Vagina (tissue), 2 donors: Measurements from ENCODE around the gene GATM.

ENCODE experiments used
- POLR2AphosphoS5 ChIP-seq, 2 donors: sonication (generic); formaldehyde crosslinking; IDR thresholded peaks; one replicate each; pipeline ENCODE4 v1.9.0; 2017; ENCODE audit warnings: antibody characterized with exemption in 2 of 2, mild to moderate bottlenecking in 2 of 2, low read depth in 1 of 2; ENCODE audit not compliant: insufficient read depth in 1 of 2
- TF ChIP-seq, protein P1 (sequence below), 3 experiments: fragments of 450-650 bp in 2 of 3; fragments of 200-600 bp in 1 of 3; sonication (generic) in 1 of 3; IDR thresholded peaks; one replicate each; pipeline ENCODE4 v1.5.1; 2017 to 2019; ENCODE audit warnings: antibody characterized with exemption in 3 of 3, mild to moderate bottlenecking in 2 of 3, moderate library complexity in 2 of 3

GRCh38 chr15:45409596-45409995, 31.3 kb upstream of the GATM start:
- no peak for TF ChIP-seq POLR2AphosphoS5 (IDR thresholded peaks at IDR 0.05; ENCODE audit: insufficient read depth in 1 of 2, low read depth in 1 of 2)
- TF ChIP-seq, protein P1, sequence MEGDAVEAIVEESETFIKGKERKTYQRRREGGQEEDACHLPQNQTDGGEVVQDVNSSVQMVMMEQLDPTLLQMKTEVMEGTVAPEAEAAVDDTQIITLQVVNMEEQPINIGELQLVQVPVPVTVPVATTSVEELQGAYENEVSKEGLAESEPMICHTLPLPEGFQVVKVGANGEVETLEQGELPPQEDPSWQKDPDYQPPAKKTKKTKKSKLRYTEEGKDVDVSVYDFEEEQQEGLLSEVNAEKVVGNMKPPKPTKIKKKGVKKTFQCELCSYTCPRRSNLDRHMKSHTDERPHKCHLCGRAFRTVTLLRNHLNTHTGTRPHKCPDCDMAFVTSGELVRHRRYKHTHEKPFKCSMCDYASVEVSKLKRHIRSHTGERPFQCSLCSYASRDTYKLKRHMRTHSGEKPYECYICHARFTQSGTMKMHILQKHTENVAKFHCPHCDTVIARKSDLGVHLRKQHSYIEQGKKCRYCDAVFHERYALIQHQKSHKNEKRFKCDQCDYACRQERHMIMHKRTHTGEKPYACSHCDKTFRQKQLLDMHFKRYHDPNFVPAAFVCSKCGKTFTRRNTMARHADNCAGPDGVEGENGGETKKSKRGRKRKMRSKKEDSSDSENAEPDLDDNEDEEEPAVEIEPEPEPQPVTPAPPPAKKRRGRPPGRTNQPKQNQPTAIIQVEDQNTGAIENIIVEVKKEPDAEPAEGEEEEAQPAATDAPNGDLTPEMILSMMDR (IDR thresholded peaks at IDR 0.05): no peak
